GM19035 (cell line): ENCODE data around the gene ASB1.

ENCODE experiments used
- ATAC-seq: cut with Tn5 transposase; IDR thresholded peaks from one replicate; pipeline ENCODE4 v1.9.1; 2021; ENCODE audit not compliant: unreplicated experiment

The ASB1 gene

DNA sequence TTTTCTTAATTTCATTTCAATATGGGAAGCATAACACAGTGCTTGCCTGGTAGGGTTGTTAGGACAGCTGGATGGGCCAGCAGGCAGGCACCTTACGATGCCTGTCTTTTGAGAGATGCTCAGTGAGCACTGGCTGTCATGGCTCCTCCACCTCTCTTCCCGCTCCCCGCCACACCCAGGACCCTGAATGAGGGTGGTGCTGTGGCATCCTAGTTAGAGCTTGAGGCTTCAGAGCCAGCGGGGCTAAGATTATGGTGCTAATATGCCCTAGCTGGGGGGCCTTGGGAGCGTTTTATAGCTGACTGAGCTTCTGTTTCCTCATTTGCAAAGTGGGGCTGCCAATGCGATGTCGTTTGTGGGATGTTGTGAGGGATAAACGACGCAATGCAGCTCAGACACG, 37.7 kb downstream of the ASB1 start:
- ATAC-seq: no peak

DNA sequence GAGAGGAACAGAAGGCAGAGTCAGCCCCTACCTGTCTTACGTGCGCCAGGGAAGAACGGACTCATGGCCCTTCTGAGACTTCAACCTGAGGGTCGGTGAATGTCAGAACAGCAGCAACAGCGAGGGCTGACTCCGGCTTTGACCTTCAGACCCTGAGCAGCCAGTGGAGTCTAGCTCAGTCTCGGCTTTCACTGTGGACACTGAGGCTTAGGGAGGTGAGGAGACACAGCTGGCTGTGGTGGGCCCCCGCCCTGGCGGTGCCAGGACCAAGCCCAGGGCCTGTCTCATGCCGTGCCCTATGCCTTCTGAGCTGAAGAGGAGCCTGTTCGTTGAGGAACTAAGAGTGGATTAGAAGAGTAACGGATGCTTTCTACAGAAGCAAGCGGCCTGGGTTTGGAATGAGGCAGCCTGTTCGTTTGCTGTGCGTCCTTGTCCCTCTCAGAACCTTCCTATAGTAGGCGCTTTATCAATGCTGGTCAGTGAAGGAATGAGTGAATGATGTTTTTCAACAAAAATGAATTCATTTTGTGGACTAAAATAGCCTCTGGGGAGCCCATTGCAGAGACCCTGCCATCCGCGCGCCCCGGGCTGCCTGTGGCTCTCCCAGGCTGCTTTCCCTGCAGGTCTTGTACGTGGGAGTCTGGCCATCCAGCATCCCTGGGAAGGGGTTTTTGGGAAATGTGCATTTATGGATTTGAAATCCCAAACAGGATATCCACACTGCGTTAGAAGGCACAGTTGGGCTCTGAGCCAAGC, 38.9 kb downstream of the ASB1 start:
- no peak for ATAC-seq

DNA sequence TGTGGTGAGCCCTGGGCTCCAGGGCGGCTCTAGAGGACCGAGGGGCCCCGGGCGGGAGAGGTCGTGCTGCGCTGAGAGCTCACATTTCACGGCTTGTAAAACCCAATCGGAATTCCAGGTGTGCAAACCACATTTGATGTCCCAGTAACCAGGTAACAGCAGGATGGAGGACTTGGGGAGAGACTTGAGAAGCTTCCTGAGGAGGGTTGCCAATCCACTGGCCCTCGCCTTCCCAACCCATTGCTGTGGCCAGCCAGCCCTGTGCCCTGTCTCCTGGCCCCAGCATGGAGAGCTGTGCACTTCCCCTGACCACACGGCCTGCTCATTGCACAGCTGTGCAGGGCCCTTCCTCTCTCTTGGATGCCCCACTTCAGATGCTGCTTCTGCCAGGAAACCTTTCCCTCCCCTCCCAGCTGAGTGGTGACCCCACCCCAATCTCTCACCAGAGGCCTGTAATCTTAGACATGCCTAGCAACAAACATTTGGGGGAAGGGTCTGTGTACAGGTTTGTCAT, 39.6 kb downstream of the ASB1 start:
- no peak for ATAC-seq

DNA sequence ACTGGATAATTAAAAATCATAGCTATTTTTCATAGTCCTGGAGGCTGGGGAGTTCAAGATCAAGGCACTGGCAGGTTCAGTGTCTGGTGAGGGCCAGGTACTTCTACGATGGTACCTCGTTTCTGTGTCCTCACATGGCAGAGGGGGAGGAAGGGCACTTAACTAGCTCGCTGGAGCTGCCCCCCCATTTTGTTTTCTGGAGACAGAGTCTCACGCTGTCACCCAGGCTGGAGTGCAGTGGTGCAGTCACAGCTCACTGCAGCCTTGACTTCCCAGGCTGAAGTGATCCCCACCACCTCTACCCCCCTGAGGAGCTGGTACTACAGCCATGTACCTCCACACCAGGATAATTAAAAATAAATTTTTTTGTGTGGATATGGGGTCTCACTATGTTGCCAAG, 40.3 kb downstream of the ASB1 start:
- ATAC-seq: no peak

DNA sequence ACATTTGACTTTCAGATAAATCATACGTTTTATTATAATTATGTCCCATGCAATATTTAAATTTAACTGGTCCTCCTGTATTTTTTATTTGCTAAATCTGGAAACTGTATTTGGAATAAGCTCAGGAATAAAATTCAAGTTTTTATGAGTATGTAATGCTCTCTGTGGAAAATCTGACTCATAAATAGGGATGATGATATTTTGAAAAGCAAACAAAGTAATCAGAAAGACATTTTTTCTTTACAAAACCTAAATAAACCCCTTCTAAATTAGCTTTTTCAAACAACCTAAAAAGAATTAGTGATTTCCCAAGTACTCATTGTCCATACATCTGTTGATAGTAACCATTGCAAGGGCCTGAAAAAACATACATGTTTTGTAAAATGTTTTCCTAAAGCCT, 41.1 kb downstream of the ASB1 start:
- no peak for ATAC-seq

DNA sequence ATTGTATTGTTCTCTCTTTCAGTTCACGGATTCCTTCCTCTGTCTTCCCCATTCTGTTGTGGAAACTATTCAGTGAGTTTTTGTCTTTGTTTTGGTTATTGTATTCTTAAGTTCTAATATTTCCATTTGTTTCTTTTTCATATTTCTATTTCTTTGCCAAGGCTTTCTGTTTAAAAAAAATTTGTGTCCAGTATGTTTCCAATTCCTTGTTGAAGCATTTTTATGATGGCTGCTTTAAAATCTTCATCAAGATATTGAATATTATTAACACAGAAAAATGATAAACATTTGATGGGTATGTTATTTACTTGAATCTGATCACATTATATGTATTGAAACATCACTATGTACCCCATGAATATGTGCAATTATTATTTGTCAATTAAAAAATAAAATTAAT, 42.4 kb downstream of the ASB1 start:
- ATAC-seq: no peak

DNA sequence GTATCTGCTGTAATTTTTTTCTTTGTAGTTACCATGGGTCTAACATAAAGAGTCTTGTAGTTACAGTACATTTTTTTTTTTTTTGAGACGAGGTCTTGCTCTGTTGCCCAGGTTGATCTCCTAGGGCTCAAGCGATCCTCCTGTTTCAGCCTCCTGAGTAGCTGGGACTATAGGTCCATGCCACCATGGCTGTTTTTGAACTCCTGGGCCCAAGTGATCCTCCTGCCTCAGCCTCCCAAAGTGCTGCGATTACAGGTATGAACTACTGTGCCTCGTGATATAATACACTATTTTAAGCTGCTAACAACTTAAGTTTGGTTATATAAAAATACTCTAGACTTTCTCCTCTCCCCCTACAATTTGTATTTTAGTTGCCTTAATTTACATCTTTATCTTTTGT, 46.3 kb downstream of the ASB1 start:
- no peak for ATAC-seq

DNA sequence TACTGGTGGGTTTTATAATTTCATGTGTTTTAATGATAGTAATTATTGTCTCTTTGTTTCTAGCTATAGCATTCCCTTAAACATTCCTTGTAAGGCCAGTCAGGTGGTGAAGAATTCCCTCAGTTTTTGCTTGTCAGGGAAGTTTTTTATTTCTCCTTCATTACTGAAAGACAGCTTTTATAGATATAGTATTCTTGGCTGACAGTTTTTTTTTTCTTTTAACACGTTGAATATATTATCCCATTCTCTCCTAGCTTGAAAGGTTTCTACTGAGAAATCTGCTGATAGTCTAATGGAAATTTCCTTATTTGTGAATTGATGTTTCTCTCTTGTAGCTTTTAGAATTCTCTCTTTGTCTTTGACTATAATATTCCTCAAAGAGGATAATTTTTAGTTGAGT, 46.8 kb downstream of the ASB1 start:
- no peak for ATAC-seq

DNA sequence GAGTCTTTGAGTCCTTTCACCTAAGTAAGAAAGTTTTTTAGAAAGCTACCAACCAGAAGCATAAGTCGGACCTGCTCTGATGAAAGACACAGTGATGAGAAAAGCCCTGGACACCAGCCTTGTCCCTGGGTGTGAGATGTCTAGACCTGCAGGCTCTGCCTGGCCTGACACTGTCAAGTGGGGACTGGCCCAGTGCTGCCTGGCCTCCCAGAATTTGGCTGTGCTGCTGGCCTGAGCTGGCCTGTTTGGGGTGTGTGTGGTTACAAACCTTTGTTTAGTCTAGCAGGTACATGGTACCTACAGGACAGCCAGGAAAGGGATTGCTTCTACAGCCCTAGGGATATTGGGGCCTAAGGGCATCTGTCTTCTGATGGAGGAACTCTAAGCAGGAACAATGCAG, 48.3 kb downstream of the ASB1 start:
- no peak for ATAC-seq

DNA sequence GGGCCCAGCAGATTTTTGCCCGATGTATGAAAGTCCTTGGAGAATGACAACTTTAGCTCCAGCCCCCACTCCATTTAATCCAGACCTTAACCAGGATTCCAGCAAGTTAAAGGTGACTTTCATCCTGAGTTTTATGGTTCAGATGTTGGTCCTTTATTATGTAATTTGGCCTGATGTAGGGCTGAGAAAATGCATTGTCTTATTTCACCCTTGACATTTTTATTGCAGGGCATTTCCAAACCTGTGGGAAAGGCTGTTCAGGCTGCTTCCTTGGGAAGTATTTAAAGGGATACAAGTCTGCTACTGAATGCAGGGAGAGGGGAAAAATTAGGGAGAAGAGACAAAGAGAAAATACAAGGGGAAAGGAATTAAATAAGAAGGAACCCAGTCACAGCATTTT, 48.8 kb downstream of the ASB1 start:
- no peak for ATAC-seq

DNA sequence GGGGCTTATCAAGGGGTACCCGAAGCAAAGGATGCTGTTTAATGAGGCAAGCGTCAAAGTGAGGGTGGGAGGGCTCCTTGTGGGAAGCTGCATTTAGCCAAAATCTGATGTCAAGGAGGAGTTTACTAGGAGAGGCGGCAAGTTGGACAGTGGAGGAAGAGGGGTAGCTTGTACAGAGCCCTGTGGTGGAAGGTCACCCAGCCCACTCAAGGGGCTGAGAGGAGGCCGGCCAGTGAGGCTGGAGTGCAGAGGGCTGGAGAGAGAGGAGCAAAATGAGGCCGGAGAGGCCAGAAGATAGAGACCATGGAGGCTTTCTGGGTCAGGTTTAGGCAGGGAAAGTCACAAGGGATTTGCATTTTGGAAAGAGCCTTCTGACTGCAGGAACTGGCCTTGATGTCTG, 49.5 kb downstream of the ASB1 start:
- ATAC-seq: no peak

DNA sequence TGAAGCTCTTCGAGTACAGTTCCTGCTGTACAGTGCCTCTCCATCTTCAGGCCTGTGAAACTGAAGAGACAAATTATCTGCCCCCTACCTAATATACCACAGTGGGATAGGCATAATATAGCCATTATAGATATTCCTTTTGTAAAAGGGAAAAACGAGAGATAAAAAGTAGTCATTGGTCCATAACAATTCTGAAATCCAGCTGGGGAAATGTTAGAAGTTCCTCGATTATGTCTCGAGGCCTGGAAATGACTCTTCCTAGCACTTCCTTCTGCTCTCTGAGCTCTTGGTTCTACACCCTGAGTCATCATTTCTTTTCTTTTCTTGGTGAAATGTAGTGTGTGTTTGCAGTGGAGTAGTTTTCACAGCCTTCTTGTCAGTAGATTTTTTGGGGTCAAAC, 51.5 kb downstream of the ASB1 start:
- ATAC-seq: no peak

DNA sequence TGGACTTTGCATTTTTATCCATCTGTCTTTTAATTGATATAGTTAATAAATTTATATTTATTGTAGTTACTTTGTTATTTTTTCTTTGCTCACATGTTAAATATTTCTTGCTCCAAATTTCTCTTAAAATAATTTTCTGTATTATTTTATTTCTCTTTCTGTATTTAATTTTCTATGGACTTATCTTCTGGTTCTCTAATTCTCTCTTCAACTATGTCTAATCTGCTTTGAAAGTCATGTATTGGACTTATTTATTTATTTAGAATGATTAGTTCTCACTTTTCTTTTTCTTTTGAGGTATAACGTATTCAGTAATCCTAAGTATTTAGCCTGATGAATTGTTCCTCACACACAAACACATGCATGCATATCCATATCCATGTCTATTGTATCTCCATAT, 53.1 kb downstream of the ASB1 start:
- no peak for ATAC-seq

DNA sequence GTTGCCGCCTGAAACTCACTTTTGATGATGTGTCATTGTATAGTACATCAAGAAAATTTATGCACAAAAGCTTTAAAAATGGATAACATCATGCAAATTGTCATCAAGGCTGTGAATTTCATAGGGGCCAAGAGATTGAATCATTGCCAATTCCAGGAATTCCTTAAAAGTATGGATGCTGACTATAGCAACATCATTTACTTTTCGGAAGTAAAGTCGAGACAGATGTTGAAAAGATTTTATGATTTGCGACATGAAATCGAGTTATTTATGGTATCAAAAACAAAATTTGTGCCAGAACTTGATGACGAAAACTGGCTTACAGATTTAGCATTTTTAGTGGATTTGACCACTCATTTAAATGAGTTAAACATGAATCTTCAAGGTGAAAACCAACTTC, 56.3 kb downstream of the ASB1 start:
- ATAC-seq: no peak

DNA sequence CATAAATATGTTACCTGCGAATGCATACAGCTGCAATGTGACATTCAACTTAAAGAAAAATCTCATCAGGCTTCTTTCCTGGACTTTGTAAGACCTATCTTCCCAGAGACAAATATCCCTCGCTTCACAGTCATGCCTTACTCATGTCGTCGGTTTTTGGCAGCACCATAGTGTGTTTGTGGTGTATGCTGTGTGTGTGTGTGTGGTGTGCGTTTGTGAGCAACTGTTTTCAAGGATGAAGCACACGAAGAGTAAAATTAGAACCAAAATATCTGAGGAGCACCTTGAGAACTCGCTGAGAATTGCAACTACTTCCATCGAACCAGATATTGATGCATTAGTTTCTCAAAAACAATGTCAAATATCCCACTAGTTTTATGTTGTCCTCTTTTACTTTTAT, 56.9 kb downstream of the ASB1 start:
- no peak for ATAC-seq

DNA sequence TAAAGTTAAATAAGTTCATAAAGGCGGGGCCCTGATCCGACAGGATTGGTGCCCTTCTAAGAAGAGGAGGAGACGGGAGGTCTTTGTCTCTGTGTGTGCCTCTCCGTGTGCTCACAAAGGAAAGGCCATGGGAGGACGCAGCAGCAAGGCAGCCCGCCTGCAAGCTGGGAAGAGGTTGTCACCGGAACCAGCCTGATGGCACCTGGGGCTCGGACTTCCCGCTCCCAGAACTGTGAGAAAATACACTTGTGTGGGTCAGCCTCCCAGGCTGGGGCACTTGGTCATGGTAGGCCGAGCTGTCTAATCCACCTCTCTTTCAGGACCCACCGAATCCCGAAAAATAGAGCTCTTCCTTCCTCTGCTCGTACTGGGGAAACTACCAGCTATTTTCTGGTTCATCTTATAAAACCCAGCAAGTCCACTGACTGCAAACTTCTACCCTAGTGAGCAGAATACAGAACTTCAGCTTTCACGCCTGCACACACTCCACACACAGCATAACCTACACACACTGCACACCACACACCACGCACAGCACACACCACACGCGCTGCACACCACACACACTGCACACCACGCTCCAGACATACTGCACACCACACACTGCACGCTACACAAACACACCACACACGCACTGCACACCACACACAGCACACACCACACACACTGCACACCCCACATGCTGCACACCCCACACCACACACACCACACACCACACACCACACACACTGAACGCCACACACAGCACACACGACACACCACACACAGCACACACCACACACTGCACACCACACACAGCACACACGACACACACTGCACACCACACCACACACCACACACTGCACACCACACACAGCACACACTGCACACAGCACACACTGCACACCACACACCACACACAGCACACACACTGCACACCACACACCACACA, 58.1 kb downstream of the ASB1 start:
- ATAC-seq: no peak

DNA sequence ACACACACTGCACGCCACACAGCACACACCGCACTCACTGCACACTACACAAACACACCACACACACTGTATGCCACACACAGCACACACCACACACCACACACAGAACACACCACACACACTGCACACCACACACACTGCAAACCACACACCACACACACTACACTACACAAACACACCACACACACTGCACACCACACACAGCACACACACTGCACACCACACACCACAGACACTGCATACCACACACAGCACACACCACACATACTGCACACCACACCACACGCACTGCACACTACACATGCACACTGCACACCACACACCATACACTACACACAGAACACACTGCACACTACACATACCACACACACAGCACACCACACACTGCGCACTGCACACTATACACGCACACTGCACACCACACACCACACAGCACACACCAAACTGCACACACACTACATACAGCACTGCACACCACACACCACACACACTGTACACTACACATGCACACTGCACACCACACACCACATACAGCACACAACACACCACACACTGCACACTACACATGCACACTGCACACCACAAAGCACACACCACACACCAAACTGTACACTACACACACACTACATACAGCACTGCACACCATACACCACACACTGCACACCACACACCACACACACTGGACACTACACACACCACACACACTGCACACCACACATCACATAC, 59.6 kb downstream of the ASB1 start:
- no peak for ATAC-seq

DNA sequence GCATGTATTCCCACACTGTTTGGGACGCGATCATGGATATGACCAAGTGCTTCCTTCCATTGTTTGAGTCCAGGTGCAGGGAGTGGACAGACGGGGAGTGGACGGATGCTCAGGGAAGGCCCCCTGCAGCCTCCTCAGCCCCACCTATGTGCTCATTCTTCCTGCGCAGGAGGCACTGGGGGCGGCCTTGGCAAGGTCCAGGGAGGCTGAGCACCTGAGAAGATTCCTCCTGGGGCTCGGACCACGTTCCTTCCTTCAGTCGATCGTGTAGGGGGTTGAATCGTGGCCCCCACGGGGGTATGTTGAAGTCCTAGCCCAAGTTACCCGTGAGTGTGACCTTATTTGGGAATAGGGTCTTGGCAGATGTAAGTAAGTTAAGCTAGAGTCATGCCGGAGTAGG, 60.4 kb downstream of the ASB1 start:
- no peak for ATAC-seq

DNA sequence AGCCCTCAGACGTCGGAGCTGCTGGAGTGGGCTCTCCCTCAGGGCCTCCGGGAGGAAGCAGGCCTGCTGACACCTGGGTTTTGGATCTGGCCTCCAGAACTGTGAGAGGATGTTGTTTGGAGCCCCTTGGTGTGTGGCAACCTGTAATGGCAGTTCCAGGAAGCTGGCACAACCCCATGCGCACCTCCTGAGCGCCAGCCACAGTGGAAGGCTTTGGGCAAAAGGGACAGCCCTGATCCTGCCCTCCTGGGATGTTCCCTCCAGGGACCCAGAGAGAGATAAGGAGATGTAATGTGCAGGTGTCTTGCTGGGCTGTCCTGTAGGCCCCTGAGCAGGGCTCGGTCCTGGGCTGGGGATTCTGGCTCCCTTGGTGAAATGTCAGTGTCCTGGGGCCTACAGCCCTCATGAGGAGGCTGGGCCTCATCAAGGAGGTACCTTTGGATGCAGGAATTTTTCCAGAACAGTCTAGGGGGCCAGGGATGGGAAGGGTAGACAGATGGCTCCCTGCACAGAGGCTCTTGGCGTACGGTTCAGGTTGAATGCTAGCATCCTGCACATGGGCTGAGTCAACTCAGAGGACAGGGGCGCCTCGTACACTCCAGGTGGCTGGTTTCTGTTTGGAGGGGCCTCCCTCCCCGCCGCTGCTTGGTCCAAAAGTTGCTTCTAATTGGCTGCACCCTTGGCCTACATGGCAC, 61.1 kb downstream of the ASB1 start:
- no peak for ATAC-seq

DNA sequence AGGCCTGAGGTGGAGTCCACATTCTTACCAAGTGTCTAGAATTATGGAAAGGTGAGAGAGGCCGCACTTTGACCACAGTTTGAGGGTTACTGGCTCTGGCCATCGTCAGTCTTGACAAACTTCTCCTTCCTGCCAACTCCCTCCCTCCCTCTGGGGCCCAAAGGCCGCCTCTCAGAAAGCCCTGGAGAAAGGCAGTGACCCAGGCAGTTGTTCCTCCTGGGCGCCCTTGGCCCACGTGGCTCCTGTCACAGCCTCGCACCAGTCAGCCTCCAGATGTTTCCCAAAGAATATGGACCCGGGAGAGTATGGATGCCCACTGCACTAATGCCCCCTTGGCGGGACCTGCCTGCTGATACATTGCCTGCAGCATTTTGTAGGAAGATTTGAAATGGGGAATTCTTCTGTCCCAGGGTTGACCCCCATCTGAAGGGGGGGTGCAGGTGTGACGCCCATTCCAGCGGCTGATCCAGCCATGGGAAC, 61.7 kb downstream of the ASB1 start:
- no peak for ATAC-seq

DNA sequence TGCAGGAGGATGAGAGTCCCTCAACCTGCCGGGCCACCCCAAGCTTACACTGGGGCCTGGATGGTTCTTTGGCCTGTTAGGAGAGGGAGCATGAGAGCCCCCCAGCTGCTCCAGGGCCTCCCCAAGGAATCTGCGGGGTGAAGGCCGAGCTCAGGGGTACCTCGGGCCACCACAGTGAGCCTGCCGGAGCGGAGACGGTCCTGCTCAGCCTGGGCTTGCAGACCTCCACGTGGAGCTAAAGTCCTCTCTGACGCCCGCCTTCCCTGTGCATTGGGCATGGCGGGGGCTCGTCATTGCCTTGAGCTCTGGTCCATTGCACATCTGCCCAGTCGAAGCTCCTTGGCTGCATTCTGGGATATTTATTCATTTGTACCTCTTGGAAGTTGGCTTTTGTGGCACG, 62.7 kb downstream of the ASB1 start:
- no peak for ATAC-seq
